ENCODE results near the gene SMIM28. TPM values are rescaled to one million over a fixed set of nuclear protein-coding genes. Genes with fewer than 3 reads are reported as not detected.

Gene SMIM28
- total RNA-seq, 4 donors from 2014 or later = not detected

DNA sequence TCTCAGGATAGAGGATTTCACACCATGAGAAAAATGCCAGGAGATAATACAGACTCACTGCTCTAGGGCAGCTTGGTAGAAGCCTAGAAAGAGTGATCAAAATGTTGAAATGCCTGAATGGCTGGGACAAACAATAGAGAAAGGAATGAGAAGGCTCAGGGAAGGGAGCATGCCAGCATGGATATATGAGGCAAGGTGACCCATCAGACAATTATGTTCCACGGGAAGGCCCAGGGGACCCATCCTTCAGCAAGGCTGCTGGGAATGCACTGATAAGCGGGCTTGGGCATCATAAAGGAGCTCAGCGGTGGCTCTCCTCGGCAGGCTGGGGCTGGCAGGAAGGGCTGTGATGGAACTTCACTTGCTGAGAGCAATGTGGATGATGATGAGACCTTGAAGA is 38.5 kb downstream of the SMIM28 start:
- Histone ChIP-seq H3K27me3 (no peaks in the 10 kb centered on the region), H3K9me3 (no peaks in the 10 kb centered on the region), H3K36me3 (peaks cover 50% of the 10 kb centered on the region), H3K4me3 (no peak overlapping the region), H3K4me1 (peaks cover 5% of the 10 kb centered on the region), H3K27ac (no peak overlapping the region)
- TF ChIP-seq POLR2AphosphoS5 (IDR thresholded peaks at IDR 0.05) (no peak), EP300 (IDR thresholded peaks at IDR 0.05) (no peak), POLR2A (IDR thresholded peaks at IDR 0.05) (no peak)
- TF ChIP-seq, protein P1, sequence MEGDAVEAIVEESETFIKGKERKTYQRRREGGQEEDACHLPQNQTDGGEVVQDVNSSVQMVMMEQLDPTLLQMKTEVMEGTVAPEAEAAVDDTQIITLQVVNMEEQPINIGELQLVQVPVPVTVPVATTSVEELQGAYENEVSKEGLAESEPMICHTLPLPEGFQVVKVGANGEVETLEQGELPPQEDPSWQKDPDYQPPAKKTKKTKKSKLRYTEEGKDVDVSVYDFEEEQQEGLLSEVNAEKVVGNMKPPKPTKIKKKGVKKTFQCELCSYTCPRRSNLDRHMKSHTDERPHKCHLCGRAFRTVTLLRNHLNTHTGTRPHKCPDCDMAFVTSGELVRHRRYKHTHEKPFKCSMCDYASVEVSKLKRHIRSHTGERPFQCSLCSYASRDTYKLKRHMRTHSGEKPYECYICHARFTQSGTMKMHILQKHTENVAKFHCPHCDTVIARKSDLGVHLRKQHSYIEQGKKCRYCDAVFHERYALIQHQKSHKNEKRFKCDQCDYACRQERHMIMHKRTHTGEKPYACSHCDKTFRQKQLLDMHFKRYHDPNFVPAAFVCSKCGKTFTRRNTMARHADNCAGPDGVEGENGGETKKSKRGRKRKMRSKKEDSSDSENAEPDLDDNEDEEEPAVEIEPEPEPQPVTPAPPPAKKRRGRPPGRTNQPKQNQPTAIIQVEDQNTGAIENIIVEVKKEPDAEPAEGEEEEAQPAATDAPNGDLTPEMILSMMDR (IDR thresholded peaks at IDR 0.05) = no peak
- no peak for DNase-seq (ENCODE audit: low spot score in 2 of 2)
- 71% methylated on average over 4 of the region's 4 CpGs for WGBS

DNA sequence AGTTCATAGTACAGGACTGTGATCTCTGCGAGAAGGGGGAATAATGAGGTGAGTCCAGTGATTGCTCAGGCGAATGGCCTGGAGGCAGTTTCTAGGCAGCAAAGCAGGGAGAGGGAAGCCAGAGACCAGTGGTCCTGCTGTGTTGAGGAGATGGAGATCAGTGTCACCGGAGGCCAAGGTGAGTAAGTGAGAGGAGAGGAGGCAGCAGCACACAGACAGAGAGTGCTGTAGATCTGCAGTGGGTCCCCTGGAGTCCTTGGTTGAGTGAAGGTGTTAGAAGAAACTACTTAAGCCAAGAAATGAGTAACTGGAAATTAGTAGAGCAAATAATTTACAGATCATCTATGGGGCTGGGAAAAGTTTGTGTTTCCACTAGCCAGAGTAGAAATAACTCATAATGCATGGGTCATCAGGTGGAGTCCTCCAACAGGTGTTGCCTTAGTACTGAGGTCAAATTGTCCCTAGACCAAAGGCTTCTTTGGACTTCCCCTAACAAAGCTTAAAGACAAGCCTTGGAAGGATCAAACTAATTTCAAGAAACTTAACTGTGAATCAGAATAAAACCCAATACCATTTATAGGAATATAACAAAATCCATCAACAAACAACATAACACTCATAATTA is 39.9 kb downstream of the SMIM28 start:
- no peak overlapping the region for H3K4me3 ChIP-seq
- H3K27ac ChIP-seq = no peak overlapping the region

DNA sequence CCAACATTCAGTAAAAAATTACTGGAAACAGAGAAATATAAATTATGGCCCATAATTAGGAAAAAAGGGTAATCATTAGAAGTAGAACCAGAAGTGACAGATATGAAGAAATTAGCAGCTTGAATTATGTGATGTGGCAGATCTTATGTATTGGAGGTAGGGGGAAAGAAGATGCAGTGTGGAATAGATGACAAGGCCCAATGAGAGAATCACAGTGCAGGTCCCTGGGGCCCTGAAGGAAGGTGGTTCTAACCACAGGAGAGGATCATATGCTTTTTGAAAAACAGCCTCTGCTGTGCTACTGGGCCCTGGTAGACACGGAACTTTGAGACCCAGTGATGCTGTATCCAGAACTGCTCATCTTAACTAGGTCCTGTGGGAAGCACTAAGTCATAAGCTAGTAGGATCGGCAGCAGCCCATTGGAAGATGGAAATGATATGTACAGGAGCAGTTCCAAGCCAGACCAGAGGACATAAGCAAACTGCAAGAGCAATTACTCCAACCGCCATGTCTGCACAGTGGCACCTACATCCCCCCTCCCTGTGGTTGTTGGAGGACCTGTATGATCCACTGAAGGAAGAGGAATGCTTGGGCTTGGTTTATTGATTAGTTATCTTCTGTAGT is 40.5 kb downstream of the SMIM28 start:
- Histone ChIP-seq H3K27ac (no peak overlapping the region), H3K27me3 (no peaks in the 10 kb centered on the region), H3K36me3 (peaks cover 30% of the 10 kb centered on the region), H3K9me3 (no peaks in the 10 kb centered on the region), H3K4me1 (no peaks in the 10 kb centered on the region), H3K4me3 (no peak overlapping the region)
- 93% methylated on average over 3 of the region's 3 CpGs for WGBS
- TF ChIP-seq, protein P1 (IDR thresholded peaks at IDR 0.05) = no peak
- TF ChIP-seq POLR2A (IDR thresholded peaks at IDR 0.05) = no peak
- no peak for TF ChIP-seq EP300 (IDR thresholded peaks at IDR 0.05)
- TF ChIP-seq POLR2AphosphoS5 (IDR thresholded peaks at IDR 0.05) = no peak
- DNase-seq (ENCODE audit: low spot score in 2 of 2) = no peak

More for the DNA sequence above, 39.9 kb downstream of the SMIM28 start:
- H3K4me1 ChIP-seq = no peaks in the 10 kb centered on the region
- no peak for DNase-seq (ENCODE audit: low spot score in 2 of 2)
- TF ChIP-seq POLR2AphosphoS5 (IDR thresholded peaks at IDR 0.05) (no peak), POLR2A (IDR thresholded peaks at IDR 0.05) (no peak), EP300 (IDR thresholded peaks at IDR 0.05) (no peak)
- TF ChIP-seq, protein P1 (IDR thresholded peaks at IDR 0.05) = no peak
- WGBS = 90% methylated on average over 3 of the region's 3 CpGs
- H3K9me3 ChIP-seq = no peaks in the 10 kb centered on the region
- H3K27me3 ChIP-seq = no peaks in the 10 kb centered on the region
- peaks cover 36% of the 10 kb centered on the region for H3K36me3 ChIP-seq

DNA sequence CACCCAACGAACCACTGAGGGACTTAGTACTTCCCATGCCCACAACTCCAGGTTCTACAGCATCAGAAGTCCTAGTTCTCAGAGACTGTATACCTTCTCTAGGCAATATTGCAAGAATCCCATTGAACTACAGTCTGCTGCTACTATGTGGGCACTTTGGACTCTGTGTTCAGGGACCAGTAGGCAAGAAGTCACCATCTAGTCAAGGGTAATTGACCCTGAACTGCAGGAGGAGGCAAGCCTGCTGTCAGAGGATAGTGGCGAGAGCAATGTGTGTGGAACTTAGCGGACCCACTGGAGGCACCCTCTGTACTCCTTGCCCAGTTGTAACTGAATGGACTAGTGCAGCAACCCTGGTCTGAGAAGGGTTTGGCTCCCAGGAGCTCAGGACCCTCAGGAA is 42.1 kb downstream of the SMIM28 start:
- Histone ChIP-seq H3K36me3 (peaks cover 24% of the 10 kb centered on the region), H3K9me3 (no peaks in the 10 kb centered on the region), H3K4me3 (no peak overlapping the region), H3K4me1 (no peaks in the 10 kb centered on the region), H3K27ac (no peak overlapping the region), H3K27me3 (no peaks in the 10 kb centered on the region)
- TF ChIP-seq, protein P1 (IDR thresholded peaks at IDR 0.05) = no peak
- TF ChIP-seq EP300 (IDR thresholded peaks at IDR 0.05) (no peak), POLR2AphosphoS5 (IDR thresholded peaks at IDR 0.05) (no peak), POLR2A (IDR thresholded peaks at IDR 0.05) (no peak)
- no peak for DNase-seq (ENCODE audit: low spot score in 2 of 2)
- WGBS = 100% methylated on average over 1 of the region's 3 CpGs

DNA sequence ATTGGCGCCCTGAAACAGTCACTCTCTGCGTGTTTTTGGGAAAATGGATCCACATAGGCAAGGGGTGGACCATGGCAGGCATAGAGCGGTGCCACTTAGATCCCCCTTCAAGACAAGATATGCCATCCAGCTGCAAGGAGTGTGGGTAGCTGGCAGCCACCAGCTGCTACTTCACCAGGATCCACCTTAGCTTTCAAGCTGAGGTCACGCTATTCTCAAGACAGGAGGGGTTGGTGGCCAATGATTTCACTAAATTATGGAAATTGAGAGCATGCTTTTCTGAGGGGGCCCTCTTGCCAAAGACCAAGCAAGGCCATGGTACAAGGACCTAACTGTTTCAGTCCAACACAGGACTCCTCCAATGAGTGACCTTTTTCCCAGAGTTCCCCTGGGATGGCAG is 42.7 kb downstream of the SMIM28 start:
- no peaks in the 10 kb centered on the region for H3K9me3 ChIP-seq
- H3K36me3 ChIP-seq = peaks cover 19% of the 10 kb centered on the region
- no peak overlapping the region for H3K27ac ChIP-seq
- TF ChIP-seq, protein P1 (IDR thresholded peaks at IDR 0.05) = no peak
- no peak for TF ChIP-seq POLR2AphosphoS5 (IDR thresholded peaks at IDR 0.05)
- TF ChIP-seq POLR2A (IDR thresholded peaks at IDR 0.05) = no peak
- TF ChIP-seq EP300 (IDR thresholded peaks at IDR 0.05) = no peak
- 96% methylated on average over 4 of the region's 4 CpGs for WGBS
- no peak overlapping the region for H3K4me3 ChIP-seq
- no peak for DNase-seq (ENCODE audit: low spot score in 2 of 2)
- no peaks in the 10 kb centered on the region for H3K27me3 ChIP-seq
- no peaks in the 10 kb centered on the region for H3K4me1 ChIP-seq
